GM21390 (cell line): ENCODE results near the gene C10orf53.

Experiments
- ATAC-seq: cut with Tn5 transposase; IDR thresholded peaks from one replicate; pipeline ENCODE4 v1.9.1; 2021; ENCODE audit not compliant: unreplicated experiment

C10orf53 gene, protein sequence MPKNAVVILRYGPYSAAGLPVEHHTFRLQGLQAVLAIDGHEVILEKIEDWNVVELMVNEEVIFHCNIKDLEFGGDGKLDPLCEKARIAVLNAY

DNA sequence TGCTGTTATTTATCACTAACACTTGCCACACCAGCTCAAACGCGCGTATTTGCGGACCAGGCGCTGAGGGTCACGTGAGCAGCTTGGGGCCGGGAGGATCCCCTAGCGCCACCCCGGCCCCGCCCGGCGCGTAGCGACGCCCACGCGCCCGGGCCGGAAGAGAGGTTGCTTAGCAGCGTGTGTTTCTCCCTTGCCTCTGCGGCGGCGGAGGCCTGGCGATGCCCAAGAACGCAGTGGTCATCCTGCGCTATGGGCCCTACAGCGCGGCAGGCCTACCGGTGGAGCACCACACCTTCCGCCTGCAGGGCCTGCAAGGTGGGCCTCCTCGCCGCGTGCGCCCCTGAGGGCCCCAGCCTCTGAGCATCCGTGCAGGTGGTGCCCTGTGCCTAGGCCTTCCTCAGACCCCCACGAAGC is at the start of gene C10orf53:
Gene C10orf53 (plus strand): TSS at position 172 of the 414 bp plus-strand sequence. CDS start 47 bp downstream, at position 219.
- ATAC-seq: no peak

DNA sequence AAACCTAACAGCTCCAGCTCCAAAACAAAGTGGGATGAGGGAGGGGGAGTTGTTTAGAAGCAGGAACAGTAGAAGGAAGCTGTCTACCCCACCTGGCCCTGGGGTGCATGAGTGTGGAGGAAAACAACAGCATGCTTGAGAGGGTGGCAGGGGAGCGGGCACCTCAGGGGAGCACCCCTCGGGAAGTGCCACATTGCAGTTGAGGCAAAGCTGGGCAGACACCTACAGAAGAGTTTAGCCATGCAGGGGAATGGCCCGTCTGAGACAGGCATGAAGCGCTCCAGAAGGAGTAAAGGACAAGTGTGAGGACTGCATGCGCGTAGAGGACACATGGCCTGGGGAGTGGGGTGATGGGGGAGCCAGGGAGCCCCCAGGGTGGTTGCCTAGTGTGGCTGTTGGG is 47.5 kb upstream of the C10orf53 start:
- no peak for ATAC-seq

DNA sequence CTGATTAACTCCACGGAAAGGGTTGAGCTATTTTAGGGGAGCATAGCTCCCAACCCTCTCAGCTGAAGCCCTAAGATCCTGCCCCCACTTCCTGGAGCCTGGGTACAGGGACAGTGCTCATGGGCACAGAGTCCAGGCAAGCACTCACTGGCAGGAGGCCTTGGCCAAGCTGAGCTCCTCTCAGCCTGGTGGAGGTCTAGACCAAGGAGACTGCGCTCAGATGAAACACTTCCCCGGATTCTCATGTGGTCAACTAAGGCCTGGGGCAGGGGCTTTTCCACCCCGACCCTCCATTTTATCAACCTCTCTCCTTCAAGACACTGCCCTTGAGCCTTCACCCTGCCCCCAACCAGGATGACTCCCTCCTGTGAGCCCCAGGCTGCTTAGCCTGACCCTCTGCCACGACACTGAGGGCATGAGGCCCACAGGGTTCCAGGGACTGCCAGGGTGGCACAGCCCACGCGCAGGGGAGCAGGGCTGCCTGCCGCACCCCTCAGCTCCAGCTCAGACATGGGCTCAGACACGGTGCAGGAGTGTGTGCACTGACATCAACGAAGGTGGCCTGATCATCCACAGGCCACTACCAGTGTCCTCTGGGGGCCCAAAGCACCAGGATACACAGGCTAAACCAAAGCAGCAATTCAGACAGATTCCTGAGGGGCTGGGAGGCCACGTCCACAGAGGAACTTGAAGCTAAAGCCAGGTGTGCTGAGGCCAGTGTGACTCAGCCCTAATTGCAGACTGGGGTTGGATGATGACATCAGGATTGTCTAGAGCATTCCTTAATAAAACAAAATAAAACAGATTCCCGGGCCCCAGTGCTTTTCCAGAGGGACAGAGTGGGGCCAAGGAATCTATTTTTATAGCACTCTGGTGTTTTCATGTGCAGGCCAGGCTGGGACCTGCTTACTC is 46.8 kb upstream of the C10orf53 start:
- ATAC-seq: no peak

DNA sequence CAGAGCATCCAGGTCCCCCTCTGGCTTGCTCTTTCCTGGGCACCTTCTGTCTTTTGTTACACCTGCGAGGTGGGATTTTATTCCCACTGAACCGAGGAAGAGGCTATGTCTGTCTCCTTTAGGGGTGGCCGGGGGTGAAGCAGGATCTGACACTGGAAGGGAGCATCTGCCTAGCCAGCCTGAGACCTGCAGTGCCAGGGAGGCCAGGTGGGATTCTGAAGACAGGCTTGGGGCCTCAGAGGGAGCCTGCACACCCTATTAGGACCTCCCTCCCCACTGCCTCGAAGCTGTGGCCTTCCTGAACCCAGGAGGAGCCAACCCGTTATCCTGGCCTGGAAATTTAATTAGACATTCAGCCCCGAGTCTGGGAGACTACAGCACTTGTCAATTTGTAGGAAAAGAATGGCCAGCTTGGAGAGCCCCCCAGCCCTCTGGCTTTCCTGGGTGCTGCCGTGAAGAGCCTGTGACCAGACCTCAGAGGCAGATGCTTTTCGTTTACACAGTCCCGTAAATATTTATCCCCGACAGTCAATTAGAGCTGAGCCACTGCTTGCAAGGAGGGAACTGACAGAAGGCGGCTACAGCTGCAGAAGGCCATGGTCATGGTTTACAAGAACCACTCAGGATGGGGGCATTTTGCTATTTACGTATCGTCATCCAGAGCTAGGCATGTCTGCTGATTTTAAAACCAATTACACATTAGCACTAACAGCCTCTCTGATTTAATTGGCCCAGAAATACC is 46.0 kb upstream of the C10orf53 start:
- no peak for ATAC-seq

DNA sequence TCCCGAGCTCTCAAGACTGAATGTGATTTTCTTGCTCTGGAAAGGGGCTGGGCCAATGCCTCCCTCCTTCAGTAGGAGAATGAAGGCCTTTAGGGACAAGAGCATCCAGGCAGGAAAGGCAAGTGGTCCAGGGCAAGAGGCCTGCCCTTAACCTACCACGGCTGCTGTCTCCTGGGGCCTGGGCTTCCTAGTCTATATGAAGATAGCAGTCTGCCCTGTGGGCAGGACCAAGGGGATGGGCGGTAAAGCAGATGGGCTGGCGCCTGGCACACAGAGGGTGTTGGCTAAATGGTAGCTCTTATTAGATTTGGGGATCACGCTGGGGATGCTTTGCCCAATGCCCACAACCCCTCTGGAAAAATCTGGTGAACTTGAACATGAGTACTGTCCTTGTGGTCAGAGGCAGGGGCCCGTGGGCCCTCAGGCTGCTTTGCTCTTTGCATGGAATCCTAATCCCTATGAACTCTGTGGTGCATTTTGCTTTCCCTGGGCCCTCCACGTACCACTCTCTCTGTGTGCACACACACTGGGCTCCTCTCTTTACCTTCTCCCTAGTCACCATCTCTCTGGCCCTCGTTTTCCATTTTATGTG is 45.3 kb upstream of the C10orf53 start:
- ATAC-seq: no peak

DNA sequence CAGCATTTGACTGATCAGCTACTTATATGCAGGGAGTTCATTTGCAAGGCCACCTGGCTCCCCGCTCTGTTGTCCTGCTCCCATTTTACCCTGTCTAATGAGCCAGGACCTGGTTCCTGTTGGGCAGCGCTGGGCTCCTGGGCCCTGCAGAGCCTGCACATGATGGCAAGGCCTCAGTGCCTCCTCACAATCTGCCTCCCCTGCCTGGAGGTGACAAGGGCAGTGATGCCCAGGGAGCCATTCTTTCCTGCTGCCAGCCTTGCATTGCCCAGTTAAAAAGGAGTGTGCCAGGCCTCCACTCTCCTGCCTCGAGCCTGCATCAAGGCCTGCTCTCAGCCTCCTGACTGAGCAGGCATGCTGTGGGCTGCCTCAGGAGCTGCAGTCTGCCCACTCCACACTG is 37.1 kb upstream of the C10orf53 start:
- no peak for ATAC-seq

DNA sequence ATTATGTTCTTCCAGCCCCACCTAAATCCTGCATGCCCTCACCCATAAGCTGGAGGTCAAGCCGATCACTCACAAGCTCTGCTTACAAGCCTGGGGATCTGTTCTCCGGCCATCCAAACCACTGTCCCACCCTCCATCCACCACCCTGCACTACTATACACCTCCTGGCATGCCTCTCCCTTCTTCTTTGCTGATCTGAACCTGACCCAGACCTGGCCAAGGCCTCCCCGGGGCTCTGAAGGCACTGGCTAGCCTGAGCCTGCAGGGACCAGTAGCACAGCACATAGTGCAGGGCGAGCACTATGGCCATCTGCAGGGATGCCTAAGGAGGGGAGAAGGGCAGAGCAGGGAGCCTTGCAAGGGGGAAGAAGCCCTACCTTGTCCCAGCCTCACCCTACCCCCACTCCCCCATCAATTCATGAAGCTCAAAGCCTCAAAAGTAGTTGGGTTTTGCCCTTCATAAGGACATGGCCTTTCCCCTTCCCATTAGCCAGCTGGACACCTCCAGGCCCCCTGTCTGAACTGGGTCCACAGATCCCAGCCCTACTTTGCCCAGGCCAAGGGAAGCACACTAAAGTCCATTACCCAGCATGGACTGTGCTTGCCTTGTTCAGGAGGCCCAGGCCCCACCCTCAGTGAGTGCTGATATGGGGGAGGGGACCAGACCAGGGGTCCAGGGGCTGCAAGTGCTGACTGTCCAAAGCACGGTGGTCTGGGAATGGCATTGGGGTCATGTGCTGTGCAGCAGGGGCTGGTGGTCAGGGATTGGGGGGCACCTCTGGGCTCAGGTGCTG is 36.0 kb upstream of the C10orf53 start:
- ATAC-seq: no peak

DNA sequence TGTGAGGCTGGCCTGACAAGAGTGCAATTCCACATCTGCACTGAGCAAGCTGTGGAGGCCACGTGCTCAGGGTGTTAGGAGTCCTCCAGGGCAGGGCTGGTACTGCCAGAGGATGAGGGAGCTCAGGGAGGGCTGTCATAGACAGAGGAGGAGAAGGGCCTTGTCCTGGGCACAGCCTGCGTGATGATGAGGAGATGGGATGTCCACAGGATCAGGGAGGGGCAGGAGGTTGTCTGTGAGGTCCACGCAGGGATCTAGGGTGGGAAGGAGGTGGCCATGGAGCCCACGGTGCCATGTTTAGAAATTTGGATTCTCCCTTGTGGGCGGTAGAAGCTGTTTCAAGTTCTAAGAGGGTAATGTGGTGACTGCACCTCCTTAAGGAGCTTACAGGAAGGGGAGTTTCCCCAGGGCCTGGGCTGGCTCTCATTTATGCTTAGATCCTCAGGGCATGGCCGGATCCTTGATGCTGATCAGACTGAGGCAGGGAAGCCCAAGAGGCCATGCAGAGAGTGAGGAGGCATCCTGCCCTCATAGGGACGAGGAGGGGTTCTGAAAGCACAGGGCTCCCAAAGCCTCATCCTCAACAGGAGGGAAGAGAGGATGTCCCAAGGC is 35.3 kb upstream of the C10orf53 start:
- no peak for ATAC-seq

DNA sequence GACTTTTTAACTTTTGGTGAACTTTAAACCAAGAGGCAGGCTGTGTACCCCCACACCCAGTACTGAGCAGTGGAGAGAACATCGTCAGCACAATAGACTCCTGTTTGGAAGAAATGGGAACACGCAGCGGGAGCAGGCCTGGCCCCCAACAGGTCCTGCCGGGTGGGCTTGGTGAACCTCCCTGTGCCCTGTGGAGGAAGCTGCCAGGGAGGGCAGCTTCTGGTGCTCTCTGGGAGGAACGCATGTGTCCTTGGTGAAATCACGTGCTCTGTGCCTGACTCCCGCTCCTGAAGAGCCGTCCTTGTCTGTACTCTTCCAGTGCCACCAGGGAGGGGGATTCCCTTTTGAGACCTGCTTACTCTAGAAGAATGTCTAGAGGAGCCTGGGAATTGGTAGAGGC is 34.0 kb upstream of the C10orf53 start:
- ATAC-seq: no peak

DNA sequence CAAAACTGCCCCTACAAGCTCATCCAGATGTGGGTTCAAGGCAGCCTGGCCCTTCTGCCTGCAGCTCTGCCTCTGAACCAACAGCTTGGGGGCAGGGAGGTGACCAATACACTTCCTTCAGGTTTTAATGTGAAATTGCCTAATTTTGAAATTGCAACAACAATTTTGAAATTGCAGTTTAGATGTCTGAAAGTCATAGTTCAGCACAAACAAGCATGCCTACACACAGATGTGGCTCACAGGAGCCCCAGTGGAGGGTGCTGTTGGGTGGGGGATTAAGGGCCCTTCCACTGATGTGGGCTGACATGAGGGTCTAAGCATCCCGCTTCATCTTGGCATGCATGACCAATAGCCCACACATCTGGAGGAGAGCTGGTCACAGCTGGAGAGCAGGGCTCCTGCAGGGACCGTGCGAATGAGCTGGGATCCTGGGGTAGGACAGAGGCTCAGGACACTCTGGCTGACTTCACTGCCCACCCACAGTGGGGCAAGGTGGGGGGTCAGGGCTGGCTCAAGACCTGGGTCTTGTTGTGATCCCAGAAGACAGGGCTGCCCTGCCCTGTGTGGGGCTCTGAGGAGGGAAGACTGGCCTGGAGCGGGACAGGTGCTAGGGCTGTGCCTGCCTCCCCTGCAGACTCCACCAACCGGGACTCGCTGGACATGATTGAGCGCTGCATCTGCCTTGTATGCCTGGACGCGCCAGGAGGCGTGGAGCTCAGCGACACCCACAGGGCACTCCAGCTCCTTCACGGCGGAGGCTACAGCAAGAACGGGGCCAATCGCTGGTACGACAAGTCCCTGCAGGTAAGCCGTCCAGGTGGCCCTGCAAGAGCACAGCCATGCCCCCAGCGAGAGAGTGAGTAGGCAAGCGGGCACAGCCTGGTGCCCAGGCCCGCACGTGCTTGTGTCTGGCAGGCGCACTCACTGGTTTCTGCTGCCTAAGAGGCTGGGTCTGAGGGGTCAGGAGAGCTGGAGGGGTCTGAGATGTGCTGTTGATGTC is 33.3 kb upstream of the C10orf53 start:
- no peak for ATAC-seq

DNA sequence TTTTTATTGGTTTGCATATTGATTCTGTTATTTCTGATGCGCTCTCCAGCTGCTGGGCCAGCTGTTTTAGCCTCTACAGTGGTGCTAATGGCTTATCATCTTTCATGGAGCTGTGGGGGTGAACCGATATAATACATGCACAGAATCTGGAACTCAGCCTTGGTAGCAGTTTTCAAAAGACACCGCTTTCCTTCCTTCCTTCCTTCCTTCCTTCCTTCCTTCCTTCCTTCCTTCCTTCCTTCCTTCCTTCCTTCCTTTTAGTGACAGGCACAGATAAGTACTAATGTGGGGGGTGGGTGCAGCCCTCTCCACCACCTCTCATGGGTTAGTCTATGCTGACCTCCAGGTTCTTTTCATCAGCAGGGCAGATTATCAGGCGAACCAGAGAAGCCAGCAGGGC is 31.9 kb upstream of the C10orf53 start:
- ATAC-seq: no peak

DNA sequence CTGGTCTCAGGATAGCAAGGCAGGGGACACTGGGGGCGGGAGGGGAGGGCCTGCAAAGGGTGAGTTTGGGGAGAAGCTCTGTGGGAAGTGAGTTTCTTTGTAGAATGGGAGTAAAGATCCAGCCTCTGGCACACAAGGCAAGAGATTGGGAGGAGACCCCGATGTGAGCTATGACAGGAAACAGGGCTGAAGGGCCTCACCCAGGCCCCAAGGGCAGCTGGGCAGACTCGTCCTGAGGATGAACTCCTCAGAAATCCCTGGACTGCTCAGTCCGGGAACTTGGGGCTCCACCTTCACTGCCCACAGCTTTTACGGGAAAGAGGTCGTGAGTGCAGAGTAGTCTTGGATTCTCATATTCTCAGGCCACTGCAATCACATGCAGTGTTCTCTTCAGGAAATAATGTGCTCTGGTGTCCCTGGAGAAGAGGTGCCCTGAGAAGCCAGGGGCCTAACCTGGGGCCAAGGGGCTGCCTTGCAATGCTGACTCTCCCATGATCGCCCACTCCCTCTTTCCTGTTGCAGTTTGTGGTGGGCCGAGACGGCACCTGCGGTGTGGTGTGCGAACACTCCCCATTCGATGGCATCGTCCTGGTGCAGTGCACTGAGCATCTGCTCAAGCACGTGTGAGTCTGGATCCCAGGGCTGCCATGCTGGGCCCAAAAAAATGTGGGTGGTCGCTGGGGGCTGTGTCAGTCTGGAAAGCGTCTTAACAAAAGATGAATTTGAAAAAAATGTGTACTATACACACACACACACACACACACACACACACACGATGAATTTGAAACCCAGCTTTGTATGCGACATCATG is 31.3 kb upstream of the C10orf53 start:
- ATAC-seq: no peak

DNA sequence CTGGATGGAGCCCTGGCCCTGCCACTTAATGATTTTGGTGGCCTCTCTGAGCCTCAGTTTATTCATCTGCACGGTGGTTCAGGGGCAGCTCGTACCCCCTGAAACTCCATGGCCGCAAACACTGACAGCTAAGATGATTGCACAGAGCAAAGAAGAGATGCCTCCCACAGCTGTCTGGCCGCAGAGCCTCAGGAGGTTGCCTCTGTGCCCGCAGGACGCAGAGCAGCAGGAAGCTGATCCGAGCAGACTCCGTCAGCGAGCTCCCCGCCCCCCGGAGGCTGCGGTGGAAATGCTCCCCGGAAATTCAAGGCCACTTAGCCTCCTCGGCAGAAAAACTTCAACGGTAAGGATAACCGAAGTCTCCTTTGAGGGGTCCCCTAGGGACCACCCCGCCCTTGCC is 30.2 kb upstream of the C10orf53 start:
- ATAC-seq: no peak

DNA sequence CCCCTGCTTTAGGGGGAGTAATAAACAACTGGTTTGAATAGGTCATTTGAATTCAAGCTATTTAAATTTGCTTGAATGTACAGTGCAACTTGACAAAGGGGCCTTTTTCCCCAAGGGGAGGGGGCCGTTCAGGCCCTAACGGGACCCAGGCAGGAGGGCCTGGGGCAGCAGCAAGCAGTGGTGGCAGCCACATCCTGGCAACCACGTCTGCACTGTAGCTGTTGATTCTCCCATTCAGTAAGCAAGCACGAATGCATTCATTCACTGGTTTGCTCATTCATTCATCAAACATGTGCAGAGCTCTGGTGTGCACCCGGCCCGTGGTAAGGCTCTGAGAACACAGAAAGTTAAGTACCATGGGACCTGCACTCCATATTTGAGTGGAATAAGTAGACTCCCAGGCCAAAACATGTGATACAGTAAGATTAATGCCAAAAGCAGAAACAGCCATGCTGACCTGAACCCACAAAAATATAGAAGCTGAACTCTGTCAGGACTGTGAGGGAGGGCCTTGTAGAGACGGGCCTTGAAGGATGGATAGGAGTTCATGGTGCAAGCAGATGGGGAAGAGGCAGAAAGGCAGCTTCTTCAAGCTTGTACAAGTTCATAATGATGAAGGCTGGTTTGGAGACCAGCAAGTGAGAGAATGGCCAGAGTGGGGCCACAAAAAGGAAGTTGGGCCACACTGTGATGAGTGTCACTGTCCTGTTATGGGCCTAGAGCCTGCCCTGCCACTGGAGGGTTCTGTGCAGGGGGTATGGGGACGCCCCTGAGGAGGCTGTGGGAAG is 29.3 kb upstream of the C10orf53 start:
- no peak for ATAC-seq

DNA sequence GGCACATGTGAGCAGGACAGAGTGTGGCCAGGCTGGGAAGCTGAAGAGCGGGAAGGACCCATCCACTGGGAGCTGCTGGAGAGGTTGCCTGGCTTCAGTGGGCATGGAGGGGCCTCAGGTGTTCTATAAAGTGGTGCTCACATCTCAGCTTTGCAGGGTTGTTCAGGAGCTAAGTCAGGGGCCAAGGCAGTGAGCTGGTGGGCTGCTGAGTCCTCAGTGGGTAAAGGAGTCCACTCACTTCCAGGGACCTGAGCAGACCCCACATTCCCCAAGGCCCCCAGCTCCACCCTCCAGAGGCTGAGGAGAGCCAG is 28.8 kb upstream of the C10orf53 start:
- ATAC-seq: no peak

DNA sequence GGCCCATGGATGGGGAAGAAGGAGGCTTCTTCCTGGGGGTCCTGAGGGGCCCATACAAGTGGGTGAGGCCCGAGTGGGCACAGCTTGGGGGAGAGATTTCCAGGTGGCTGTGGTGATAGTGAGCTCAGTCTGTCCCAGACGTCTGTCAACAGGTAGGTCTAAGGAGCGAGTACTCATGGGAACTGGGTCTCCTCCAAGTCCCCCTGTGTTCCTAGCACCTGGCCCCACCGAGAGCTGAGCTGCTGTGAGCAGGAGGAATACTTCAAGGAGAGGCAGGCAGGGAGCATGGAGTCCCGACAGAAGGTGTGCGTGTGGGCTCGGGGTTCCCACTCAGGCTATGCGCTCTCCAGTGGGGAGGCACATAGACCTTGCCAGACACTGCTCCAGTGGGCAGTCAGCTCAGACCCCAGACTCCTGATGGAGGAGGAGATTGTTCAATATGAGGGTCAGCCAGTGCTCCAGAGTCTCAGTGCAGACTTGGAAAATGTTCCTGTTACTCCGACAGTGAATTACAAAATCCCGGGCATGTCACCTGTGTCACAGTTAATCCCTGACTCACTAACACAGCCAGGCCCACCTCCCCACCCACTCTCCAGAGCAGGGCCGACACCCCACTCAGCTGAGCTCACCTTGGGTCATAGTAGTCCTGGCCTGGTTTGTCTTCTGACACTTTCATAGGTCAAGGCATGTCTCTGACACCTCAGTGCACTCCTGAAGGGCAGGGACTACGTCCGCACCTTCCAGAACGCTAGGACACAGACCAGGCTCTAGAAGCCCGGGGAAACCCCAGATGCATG is 28.2 kb upstream of the C10orf53 start:
- ATAC-seq: no peak

DNA sequence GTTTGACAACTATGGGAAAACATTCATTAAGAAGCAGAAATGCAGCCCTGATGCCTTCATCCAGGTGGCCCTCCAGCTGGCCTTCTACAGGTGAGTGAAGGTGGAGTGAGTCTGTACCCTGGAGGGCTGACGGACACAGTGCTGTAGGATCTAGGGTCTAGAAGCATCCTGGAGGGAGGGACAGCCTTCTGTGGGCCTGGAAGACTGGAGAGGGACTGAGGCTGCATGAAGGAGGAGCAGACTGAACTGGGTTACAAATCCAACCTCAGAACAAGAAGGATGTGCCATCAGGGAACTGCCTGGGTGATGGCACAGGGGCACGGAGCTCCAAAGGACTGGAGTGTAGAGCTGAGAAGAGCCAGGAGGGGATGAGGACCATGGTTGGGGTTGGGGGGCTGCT is 27.5 kb upstream of the C10orf53 start:
- no peak for ATAC-seq
